ENCODE data around the gene TPRG1. TPM values are rescaled to one million over a fixed set of nuclear protein-coding genes. Genes with fewer than 3 reads are reported as not detected.
A peak's percentile ranks its signal among the peaks of the same experiment; 100 is the strongest.

TPRG1 gene
- total RNA-seq, 2 donors from 2014 or later: 1.7 to 4.7 TPM

DNA sequence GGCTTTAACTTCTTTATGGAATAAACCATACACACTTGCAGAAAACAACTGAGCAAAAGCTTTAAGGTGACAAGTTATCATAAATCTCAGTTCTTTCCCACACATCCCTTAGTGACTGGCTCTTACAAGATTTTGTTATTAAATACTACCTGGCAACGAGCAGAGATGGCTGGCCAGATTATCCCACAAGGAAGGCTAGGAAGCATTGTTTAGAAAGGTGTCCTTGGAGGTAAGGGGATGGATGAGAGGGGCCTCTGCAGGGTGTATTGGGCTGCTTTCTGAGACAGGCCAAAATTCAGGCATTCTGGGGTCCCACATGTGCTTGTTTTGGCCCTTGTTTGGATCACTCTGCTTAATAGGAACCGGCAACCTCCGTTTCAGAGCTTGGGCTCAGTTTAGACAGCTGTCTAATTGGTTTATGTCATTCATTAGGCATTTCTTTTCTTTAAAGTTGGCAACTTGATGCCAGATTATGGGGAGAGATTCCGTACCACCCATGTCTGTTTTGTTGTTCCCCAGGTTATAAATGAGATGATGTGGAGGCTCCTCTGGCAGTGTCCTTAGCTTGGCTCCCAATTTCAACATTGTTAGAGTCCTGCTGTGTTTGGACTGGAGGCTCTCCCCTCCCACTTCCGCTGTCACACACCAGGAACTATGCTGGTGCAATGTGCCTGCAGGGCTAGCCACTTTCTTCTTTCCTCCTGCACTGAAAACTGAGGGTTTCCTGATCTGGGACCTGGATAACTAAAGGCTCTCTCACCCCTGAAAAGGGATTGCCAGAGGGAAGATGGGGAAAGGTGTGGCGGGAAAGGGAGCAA, 121.1 kb downstream of the TPRG1 start:
- no peak overlapping the region for H3K4me3 ChIP-seq
- peak; percentile 65 for DNase-seq (ENCODE audit: low spot score)
- H3K36me3 ChIP-seq: no peaks in the 10 kb centered on the region
- H3K27me3 ChIP-seq (replicated peaks; ENCODE audit: insufficient read depth): no peaks in the 10 kb centered on the region
- H3K27ac ChIP-seq: peak overlapping the region; percentile 9 to 21
- TF ChIP-seq, protein P1, sequence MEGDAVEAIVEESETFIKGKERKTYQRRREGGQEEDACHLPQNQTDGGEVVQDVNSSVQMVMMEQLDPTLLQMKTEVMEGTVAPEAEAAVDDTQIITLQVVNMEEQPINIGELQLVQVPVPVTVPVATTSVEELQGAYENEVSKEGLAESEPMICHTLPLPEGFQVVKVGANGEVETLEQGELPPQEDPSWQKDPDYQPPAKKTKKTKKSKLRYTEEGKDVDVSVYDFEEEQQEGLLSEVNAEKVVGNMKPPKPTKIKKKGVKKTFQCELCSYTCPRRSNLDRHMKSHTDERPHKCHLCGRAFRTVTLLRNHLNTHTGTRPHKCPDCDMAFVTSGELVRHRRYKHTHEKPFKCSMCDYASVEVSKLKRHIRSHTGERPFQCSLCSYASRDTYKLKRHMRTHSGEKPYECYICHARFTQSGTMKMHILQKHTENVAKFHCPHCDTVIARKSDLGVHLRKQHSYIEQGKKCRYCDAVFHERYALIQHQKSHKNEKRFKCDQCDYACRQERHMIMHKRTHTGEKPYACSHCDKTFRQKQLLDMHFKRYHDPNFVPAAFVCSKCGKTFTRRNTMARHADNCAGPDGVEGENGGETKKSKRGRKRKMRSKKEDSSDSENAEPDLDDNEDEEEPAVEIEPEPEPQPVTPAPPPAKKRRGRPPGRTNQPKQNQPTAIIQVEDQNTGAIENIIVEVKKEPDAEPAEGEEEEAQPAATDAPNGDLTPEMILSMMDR (IDR thresholded peaks at IDR 0.05): no peak
- TF ChIP-seq POLR2AphosphoS5 (IDR thresholded peaks at IDR 0.05): peak; percentile 39
- no peak for TF ChIP-seq POLR2A (IDR thresholded peaks at IDR 0.05)
- no peaks in the 10 kb centered on the region for H3K4me1 ChIP-seq (replicated peaks)
- intact Hi-C loops (cut with DNase I): no loop called here
- WGBS: 37% methylated on average over 6 of the region's 6 CpGs
- no peaks in the 10 kb centered on the region for H3K9me3 ChIP-seq

DNA sequence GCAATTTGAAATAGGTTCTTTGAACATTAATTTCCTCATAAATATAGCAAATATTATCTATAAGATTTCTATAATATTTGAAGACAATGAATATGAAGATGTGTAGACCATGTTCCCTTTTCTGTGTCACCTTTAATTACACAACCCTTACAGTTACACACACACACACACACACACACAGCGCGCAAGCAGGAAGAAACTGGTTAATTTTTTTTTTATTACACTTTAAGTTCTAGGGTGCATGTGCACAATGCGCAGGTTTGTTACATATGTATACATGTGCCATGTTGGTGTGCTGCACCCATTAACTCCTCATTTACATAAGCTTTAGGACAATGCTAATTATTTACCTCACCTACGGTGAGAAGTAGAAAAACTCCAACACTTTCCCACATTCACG, 122.9 kb downstream of the TPRG1 start:
- no peak overlapping the region for H3K27ac ChIP-seq
- TF ChIP-seq POLR2AphosphoS5 (IDR thresholded peaks at IDR 0.05) (no peak), POLR2A (IDR thresholded peaks at IDR 0.05) (no peak)
- TF ChIP-seq, protein P1 (IDR thresholded peaks at IDR 0.05): no peak
- H3K4me3 ChIP-seq: no peak overlapping the region
- H3K4me1 ChIP-seq (replicated peaks): no peaks in the 10 kb centered on the region
- WGBS: 96% methylated on average over 5 of the region's 5 CpGs
- H3K9me3 ChIP-seq: no peaks in the 10 kb centered on the region
- no peaks in the 10 kb centered on the region for H3K27me3 ChIP-seq (replicated peaks; ENCODE audit: insufficient read depth)
- intact Hi-C loops (cut with DNase I): no loop called here
- no peak for DNase-seq (ENCODE audit: low spot score)
- no peaks in the 10 kb centered on the region for H3K36me3 ChIP-seq

DNA sequence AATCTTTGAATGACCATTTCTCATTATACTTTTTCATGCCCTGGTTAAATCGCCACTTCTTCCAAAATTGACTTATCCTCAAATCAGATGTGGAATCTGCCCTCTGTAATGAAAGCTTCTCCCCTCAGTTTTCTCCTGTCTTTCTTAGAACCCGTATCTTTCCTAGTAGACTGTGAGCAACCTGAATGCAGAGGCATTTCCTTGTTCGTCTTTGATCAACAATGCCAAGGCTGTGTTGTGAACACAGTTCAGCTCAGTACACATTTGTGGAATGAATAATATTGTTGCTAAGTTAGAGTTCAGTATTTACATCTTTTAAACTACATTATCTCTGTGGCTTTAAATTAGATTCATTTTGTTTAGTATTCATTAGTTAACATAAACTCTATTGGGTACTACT, 123.3 kb downstream of the TPRG1 start:
- no peaks in the 10 kb centered on the region for H3K9me3 ChIP-seq
- DNase-seq (ENCODE audit: low spot score): no peak
- H3K27ac ChIP-seq: no peak overlapping the region
- TF ChIP-seq POLR2AphosphoS5 (IDR thresholded peaks at IDR 0.05): no peak
- no peak for TF ChIP-seq POLR2A (IDR thresholded peaks at IDR 0.05)
- TF ChIP-seq, protein P1 (IDR thresholded peaks at IDR 0.05): no peak
- H3K27me3 ChIP-seq (replicated peaks; ENCODE audit: insufficient read depth): no peaks in the 10 kb centered on the region
- H3K36me3 ChIP-seq: no peaks in the 10 kb centered on the region
- WGBS: 84% methylated on average over 3 of the region's 3 CpGs
- H3K4me1 ChIP-seq (replicated peaks): no peaks in the 10 kb centered on the region
- intact Hi-C loops (cut with DNase I): no loop called here
- H3K4me3 ChIP-seq: no peak overlapping the region

DNA sequence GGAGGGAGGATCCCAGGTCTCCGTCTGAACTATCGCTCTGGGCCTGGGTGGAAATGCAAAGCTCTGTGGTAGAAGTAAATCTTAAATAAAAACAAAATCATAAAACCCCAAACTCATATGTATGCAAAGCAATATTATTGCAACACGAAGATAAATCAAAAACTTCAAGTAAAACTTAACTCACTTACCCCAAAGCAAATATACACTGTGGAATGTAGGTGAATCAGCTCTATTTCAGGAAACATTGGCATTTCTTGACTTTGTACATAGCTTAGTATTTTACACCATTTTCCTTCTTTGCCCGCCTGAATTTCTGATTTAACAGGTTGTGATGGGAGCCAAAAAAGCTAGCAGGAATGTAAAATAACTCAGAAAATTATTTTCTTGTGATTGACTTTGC, 126.2 kb downstream of the TPRG1 start:
- Histone ChIP-seq H3K36me3 (no peaks in the 10 kb centered on the region), H3K27me3 (replicated peaks; ENCODE audit: insufficient read depth) (no peaks in the 10 kb centered on the region), H3K4me1 (replicated peaks) (no peaks in the 10 kb centered on the region), H3K9me3 (no peaks in the 10 kb centered on the region), H3K27ac (no peak overlapping the region), H3K4me3 (no peak overlapping the region)
- DNase-seq (ENCODE audit: low spot score): no peak
- intact Hi-C loops (cut with DNase I): no loop called here
- whole genome bisulfite sequencing: 78% methylated on average over 4 of the region's 4 CpGs
- TF ChIP-seq, protein P1 (IDR thresholded peaks at IDR 0.05): no peak
- TF ChIP-seq POLR2A (IDR thresholded peaks at IDR 0.05) (no peak), POLR2AphosphoS5 (IDR thresholded peaks at IDR 0.05) (no peak)

All from prostate gland (tissue), 2 donors.